HAP-1 (cell line): Measurements from ENCODE around the gene ATP6V0C.
"Not testable (repeated sequence)": the region's sequence is repeated elsewhere in the genome, so short reads cannot be mapped to it uniquely, and the experiment has no call there.

Source experiments
- DNase-seq, 2 experiments: peaks; one replicate each; pipeline ENCODE4 v3.0.0-alpha.2; 2016 to 2020; ENCODE audit warnings: low spot score in 2 of 2
- H3K27me3 ChIP-seq: fragments of 250-450 bp; sonication (Bioruptor Pico); 2 replicates; pipeline ENCODE4 v1.5.1; 2020; ENCODE audit warnings: low read depth, mild to moderate bottlenecking, moderate library complexity
- H3K36me3 ChIP-seq: fragments of 250-450 bp; sonication (Bioruptor Pico); replicated peaks from 2 replicates; pipeline ENCODE4 v1.5.1; 2020; ENCODE audit warnings: mild to moderate bottlenecking
- H3K4me1 ChIP-seq: fragments of 250-450 bp; sonication (Bioruptor Pico); 2 replicates; pipeline ENCODE4 v1.5.1; 2020; ENCODE audit warnings: mild to moderate bottlenecking
- H3K4me3 ChIP-seq: fragments of 250-450 bp; sonication (Bioruptor Pico); 2 replicates; pipeline ENCODE4 v1.5.1; 2020; ENCODE audit warnings: mild to moderate bottlenecking, moderate library complexity
- H3K9me3 ChIP-seq: fragments of 250-450 bp; sonication (Bioruptor Pico); 2 replicates; pipeline ENCODE4 v1.5.1; 2020; ENCODE audit warnings: mild to moderate bottlenecking, moderate library complexity
- in situ Hi-C: fragments of 300-500 bp; cut with MboI; formaldehyde crosslinking; loops from 3 replicates; pipeline ENCODE4 v1.14.3; 2020; ENCODE audit warnings: low sequenced_read_pairs, inconsistent platforms, mixed read lengths

Gene ATP6V0C

DNA sequence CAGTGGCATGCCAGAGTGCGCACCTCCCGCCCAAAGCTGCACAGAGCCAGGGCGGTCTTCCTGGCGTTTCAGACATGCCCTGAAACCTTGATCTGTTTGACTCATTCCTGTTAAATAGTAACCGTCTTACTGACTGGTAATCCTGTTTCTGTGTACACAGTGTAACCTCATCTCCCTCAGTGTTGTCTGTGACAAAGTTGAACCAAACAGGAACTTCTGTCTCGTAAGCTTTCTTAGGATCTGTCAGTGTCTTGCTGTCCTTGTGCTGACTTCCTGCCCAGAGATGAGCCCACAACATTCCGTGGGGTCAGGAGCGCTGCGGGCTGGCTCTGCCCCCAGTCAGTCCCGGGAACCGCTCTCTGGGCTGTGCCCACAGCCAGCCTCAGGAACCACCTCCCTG, 54.8 kb downstream of the ATP6V0C start:
- H3K9me3 ChIP-seq, H3K4me1 ChIP-seq, in situ Hi-C loops: not testable (repeated sequence)

More for the DNA sequence above, 54.8 kb downstream of the ATP6V0C start:
- not testable (repeated sequence) for DNase-seq, H3K36me3 ChIP-seq, H3K27me3 ChIP-seq, H3K4me3 ChIP-seq
